Measurements from ENCODE around the gene MZT2A. TPM values are rescaled to one million over a fixed set of nuclear protein-coding genes. Genes with fewer than 3 reads are reported as not detected.
"Not testable (repeated sequence)": the region's sequence is repeated elsewhere in the genome, so short reads cannot be mapped to it uniquely, and the experiment has no call there.

The MZT2A gene
- total RNA-seq, 1 donor from 2014 or later: 217 TPM

GRCh38 chr2:131511291-131511968 lies 19.2 kb upstream of the MZT2A start:
- H3K27ac ChIP-seq (replicated peaks); H3K27me3 ChIP-seq (ENCODE audit: low read depth); intact Hi-C loops (cut with micrococcal nuclease); H3K9me3 ChIP-seq (replicated peaks); DNase-seq; H3K4me1 ChIP-seq; H3K4me3 ChIP-seq: not testable (repeated sequence)
- H3K36me3 ChIP-seq: peaks cover 34% of the 10 kb centered on the region

- DNase-seq: no peak
- Histone ChIP-seq H3K27me3 (ENCODE audit: low read depth) (no peaks in the 10 kb centered on the region), H3K9me3 (replicated peaks) (no peaks in the 10 kb centered on the region), H3K4me3 (no peak overlapping the region), H3K36me3 (peaks cover 48% of the 10 kb centered on the region), H3K4me1 (peaks cover 3% of the 10 kb centered on the region), H3K27ac (replicated peaks) (no peak overlapping the region)
- intact Hi-C loops (cut with micrococcal nuclease): no loop called here
- TF ChIP-seq CTCF (IDR thresholded peaks at IDR 0.05; ENCODE audit: borderline replicate concordance): no peak
Observed at GRCh38 chr2:131509615-131510014, 17.4 kb upstream of the MZT2A start.

DNA sequence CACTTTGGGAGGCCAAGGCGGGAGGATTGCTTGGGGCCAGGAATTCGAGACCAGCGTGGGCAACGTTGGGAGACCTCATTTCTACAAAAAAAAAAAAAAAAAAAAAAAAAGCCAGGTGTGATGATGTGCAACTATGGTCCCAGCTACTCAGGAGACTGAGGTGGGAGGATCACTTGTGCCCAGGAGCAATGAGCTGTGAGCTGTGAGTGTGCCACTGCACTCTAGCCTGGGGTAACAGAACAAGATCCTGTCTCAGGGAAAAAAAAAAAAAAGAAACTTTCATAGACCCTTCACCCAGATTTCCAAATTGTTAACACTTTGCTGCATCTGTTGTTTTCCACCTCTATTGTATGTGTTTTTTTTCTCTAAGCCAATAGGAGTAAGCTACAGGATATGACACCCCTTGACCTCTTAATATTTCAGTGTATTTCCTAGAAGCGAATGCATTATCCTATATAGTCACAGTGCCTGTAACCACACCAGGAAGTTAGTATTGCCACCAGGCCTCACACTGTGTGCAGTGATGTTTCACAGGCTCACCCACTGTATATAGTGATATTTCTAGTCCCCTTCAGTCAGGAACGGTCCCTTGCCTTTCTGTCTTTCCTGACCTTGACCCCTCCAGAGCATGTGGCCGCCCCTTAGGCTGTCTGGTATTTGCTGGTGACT lies 12.0 kb upstream of the MZT2A start:
- H3K27ac ChIP-seq (replicated peaks); DNase-seq; H3K27me3 ChIP-seq (ENCODE audit: low read depth); intact Hi-C loops (cut with micrococcal nuclease); H3K9me3 ChIP-seq (replicated peaks); H3K4me1 ChIP-seq; H3K4me3 ChIP-seq: not testable (repeated sequence)
- H3K36me3 ChIP-seq: peaks cover 86% of the 10 kb centered on the region

DNA sequence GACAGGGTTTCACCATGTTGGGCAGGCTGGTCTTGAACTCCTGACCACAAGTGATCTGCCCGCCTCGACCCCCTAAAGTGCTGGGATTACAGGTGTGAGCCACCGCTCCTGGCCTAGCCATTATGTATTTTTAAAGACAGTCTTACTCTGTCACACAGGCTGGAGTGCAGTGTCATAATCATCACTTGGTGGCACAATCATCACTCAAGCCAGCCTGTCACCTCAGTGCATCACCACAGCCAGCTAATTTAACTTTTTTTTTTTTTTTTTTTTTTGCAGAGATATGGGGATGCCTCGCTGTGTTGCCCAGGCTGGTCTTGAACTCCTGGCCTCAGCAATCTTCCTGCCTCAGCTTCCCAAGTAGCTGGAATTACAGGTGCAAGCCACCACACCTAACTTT lies 11.4 kb upstream of the MZT2A start:
- Histone ChIP-seq H3K4me1 (peaks cover 12% of the 10 kb centered on the region), H3K36me3 (peaks cover 82% of the 10 kb centered on the region)
- H3K4me3 ChIP-seq; H3K27me3 ChIP-seq (ENCODE audit: low read depth); DNase-seq; H3K27ac ChIP-seq (replicated peaks); H3K9me3 ChIP-seq (replicated peaks); intact Hi-C loops (cut with micrococcal nuclease): not testable (repeated sequence)

DNA sequence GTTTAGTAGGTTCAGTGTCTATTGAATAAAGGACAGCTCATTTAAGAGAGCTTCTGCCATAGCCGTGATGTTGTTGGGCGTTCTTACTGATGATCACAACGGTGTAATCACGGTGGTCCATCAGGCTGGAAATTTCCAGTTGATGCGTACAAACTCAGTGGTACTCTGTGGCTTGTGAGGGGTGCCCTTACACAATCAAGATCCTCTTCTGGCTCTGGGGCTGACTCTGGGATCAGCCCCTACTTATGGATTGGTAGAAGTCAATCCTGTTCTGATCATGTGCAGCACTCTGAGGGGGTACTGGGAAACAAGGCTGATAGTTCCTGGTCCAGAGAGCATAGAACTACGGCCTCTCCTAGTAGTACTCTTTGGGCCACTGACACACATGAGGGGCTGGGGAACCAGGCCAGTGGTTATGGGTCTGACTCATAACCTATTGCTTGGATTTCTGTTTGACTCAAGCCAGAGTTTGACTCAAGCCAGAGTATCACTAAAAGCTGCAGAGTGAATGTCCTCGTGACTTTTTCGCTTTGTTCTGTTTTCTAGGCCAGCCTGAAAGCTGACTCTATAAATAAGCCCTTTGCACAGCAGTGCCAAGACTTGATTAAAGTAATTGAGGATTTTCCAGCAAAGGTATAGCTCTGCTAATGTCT lies 6.2 kb upstream of the MZT2A start:
- DNase-seq; H3K9me3 ChIP-seq (replicated peaks); H3K27me3 ChIP-seq (ENCODE audit: low read depth); intact Hi-C loops (cut with micrococcal nuclease); H3K4me3 ChIP-seq: not testable (repeated sequence)
- H3K27ac ChIP-seq (replicated peaks): peak overlapping the region; percentile 68
- peaks cover 40% of the 10 kb centered on the region for H3K36me3 ChIP-seq
- H3K4me1 ChIP-seq: peaks cover 45% of the 10 kb centered on the region

DNA sequence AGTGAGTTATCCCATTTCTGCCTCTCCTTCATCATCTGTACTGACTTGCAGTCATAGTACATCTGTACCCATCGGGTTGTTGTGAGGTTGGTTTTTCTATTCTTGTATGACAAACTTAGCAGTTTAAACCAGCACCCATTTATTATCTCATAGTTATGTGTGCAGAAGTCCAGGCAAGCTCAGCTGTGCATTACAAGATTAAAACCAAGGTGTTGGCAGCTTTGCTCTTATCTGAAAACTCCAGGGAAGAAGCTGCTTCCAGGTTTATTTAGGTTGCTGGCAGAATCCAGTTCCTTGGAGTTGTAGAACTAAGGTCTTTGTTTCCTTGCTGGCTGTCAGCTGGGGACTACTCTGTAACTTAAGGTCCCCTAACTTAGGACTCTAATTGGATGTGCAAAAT lies 3.3 kb upstream of the MZT2A start:
- H3K27ac ChIP-seq (replicated peaks); H3K9me3 ChIP-seq (replicated peaks); H3K27me3 ChIP-seq (ENCODE audit: low read depth); intact Hi-C loops (cut with micrococcal nuclease); DNase-seq; H3K4me3 ChIP-seq: not testable (repeated sequence)
- Histone ChIP-seq H3K36me3 (peaks cover 12% of the 10 kb centered on the region), H3K4me1 (peaks cover 66% of the 10 kb centered on the region)

- no peak for DNase-seq
- no peak for TF ChIP-seq CTCF (IDR thresholded peaks at IDR 0.05; ENCODE audit: borderline replicate concordance)
- H3K36me3 ChIP-seq: no peaks in the 10 kb centered on the region
- intact Hi-C loops (cut with micrococcal nuclease): no loop called here
- H3K4me3 ChIP-seq: peak overlapping the region; percentile 83
- H3K27ac ChIP-seq (replicated peaks): peak overlapping the region; percentile 97
- H3K9me3 ChIP-seq (replicated peaks): no peaks in the 10 kb centered on the region
- H3K4me1 ChIP-seq: peaks cover 74% of the 10 kb centered on the region
- no peaks in the 10 kb centered on the region for H3K27me3 ChIP-seq (ENCODE audit: low read depth)
Observed at GRCh38 chr2:131493199-131493968, 1.2 kb upstream of the MZT2A start.
